ENCODE results near the gene TLE5.
A peak's percentile ranks its signal among the peaks of the same experiment; 100 is the strongest.

Gene TLE5, protein sequence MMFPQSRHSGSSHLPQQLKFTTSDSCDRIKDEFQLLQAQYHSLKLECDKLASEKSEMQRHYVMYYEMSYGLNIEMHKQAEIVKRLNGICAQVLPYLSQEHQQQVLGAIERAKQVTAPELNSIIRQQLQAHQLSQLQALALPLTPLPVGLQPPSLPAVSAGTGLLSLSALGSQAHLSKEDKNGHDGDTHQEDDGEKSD

GRCh38 chr19:3062165-3063105 is at the start of gene TLE5:
TLE5 (minus strand) TSS chr19:3062495; CDS start chr19:3062200, 295 bp downstream.
- peak; percentile 86 for DNase-seq

DNA sequence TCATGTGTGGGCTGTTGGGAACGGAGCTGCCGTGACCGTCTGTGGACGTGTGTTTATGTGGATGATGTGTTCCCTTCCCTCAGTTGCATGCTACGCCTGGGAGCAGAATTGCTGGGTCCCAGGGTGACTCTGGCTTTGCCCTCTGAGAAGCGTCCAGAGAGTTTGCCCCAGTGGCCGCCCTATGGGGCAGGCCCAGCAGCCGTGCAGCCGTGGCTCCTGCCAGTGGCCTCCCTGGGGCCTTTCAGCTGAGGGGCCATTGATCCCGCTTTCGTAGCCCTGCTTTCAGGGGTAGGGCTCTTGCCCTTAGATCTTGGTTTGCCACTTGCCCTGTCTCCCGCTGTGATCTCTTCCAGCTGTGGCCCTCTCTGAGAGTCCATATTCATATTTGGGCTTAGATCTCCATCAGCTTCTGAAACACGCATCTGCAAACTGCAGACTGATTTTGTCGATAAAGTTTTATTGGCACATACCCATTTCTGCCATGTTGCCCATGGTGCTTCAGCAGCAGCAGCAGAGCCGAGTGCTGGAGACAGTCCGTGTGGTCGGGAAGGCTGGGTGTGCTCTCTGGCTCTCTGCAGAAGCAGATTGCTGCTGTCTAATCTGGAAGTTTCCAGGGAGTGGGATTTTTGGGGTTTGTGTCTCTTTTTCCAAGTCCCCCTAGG is 49.4 kb upstream of the TLE5 start:
- DNase-seq = no peak

DNA sequence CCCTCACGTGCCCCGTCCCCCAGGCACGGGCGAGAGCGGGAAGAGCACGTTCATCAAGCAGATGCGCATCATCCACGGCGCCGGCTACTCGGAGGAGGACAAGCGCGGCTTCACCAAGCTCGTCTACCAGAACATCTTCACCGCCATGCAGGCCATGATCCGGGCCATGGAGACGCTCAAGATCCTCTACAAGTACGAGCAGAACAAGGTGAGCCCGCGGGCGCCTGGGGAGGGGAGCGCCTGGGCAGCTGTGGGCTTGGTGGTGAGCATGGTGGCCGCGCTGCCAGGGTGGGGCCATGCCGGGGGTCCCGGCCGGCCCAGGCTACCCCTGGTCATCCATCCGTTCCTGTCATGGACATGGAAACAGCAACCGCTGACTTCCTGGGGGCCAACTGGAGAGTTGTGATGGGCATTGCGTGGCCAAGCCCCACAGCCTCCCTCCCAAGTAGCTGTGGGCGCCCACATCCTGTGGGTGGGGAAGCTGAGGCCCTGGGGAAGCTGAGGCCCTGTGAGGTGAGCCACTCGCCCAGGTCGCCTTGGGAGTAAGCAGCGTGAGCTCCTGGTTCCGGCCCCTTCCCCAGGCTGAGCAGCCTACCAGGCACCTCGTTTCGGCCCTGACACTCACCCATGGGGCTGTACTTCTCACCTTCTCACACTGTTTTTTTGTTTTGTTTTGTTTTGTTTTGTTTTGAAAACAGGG is 48.0 kb upstream of the TLE5 start:
- DNase-seq = no peak

- no peak for DNase-seq
Measured at GRCh38 chr19:3109491-3109890, 47.2 kb upstream of the TLE5 start.

- peak; percentile 77 for DNase-seq
Measured at GRCh38 chr19:3108775-3109174, 46.5 kb upstream of the TLE5 start.

- DNase-seq = no peak
Measured at GRCh38 chr19:3107658-3108057, 45.4 kb upstream of the TLE5 start.

DNA sequence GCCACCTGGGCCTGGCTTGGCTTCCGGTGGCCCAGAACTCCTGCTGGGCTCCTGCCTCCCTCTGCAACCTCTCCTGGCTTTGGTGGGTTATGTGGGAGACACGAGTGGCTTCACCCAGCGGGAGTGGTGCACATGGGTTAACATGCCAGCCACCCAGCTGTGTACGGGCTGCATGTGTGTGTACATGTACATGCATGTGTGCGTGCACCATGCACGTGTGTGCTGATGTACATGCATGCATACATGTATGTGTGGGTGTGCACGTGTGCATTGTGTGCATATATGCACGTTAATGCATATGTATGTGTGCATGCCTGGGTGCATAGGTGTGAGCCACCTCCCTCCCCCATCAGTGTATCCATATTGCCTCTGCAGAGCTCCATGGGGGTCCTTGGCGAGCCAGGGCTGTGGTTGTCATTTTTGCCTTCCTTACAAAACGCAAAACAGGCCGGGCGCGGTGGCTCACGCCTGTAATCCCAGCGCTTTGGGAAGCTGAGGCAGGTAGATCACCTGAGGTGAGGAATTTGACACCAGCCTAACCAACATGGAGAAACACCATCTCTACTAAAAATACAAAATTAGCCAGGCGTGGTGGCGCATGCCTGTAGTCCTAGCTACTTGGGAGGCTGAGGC is 44.3 kb upstream of the TLE5 start:
- no peak for DNase-seq

- no peak for DNase-seq
Measured at GRCh38 chr19:3105641-3106508, 43.6 kb upstream of the TLE5 start.

DNA sequence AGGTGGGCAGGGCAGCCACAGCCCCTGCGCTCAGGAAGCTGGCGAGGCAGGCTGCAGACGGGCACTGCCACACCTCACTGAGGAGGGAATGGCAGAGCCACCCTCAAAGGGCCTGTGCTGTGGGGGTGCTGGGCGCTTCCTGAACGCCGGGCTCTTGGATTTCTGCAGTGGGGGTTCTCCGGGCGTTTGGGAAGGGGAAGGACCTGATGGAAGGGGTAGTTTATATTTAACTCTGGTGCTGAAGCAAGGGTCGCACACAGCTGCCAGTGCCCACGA is 42.4 kb upstream of the TLE5 start:
- DNase-seq = no peak

DNA sequence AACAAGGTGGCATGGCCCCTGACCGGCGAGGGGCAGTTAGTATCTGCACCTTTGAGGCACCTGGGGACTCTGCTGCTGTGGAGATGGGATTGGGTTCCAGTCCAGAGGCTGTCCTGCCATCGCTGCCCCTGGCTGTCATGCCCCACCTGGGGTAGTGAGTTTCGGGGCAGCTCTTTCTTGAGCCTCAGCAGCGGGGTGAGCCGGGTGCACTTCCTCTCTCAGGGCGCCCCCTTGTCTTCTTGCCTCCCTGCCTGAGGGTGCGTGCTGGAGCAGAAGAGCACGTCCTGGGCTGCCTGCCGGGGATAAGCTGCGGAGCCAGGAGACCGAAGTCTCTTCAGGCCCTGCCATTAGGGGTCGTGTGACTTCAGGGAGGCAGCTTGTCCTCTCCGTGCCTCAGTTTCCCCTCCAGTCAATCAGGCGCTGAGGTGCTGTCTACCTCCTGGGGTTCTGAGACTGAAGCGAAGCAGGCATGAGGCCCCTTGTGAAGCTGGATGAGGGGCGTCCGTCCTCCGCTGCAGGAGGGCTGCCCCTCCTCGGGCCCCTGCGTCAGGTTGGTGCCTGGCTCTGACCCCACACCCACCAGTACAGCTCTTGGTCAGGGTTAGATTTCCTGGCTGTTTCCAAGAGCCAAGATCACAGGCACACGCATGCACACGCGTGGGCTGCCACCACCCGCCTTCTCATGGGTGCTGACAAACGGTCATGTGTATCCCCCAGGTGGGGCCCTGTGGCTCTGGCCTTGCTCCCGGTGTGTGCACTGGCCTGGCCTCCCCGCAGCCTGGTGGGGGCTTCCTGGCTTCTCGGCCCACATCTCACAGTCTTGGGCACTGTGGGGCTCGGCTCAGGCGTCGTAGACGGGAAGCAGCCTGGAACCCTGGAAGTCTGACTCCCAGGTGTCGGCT is 40.2 kb upstream of the TLE5 start:
- no peak for DNase-seq

- no peak for DNase-seq
Measured at GRCh38 chr19:3100747-3101730, 38.7 kb upstream of the TLE5 start.

DNA sequence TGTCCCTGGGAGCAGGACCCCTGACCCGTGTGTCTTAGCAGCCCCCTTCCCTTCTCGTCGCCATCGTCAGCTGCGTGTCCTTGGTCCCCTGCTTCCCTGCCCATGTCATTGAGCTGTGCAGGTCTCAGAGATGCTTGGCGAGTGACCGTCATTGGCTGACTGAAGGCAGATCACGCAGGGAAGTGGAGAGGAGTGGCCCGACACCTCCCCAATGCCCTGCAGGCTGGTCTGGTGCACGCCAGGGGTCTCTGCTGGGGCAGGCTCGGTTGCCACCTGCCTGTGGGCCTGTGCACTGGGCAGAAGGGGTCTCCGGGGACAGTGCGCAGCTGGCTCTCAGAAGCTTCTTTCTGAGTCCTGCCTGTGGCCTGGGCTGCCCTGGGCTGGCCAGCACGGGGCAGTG is 38.0 kb upstream of the TLE5 start:
- no peak for DNase-seq

DNA sequence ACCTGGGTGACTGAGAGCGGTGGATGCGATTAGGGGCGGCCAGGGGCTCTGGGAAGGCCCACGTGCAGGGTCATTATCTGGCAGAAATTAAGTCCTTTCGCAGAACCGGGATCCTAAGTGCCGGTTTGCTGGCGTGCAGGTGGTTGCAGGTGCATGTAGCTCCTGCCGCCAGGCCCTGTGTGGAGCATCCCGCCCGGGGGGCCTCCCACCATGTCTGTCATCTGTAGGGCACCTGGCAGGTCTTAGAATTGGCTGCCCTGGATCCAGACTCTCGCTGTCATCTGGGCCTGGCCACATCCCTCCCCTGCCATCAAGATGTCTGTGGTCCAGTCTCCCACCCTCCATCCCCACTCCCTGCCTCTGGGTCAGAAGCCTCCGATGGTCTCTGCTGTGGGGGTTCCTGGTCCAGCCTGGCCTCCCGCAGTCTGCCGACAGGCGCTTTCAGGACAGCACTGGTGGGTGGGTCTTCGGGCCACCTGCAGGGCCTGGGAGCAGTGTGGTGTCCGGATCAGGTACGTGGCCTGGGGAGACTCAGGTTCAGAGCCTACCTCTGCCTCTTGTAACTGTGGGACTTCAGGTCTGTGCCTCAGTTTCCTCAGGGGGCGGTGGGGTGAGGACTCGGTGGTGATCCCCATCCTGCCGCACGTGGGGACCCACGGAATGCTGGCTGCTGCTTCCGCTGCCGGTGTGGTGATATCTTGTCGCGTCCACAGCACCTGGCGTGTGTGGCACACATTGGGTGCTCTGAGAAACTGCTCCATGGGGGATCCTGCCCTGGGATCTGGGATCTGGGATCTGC is 37.3 kb upstream of the TLE5 start:
- DNase-seq = no peak

GRCh38 chr19:3098515-3099346 is 36.4 kb upstream of the TLE5 start:
- peak; percentile 37 for DNase-seq

- DNase-seq = no peak
Measured at GRCh38 chr19:3098141-3098514, 35.8 kb upstream of the TLE5 start.

GRCh38 chr19:3097442-3097871 is 35.2 kb upstream of the TLE5 start:
- no peak for DNase-seq

DNA sequence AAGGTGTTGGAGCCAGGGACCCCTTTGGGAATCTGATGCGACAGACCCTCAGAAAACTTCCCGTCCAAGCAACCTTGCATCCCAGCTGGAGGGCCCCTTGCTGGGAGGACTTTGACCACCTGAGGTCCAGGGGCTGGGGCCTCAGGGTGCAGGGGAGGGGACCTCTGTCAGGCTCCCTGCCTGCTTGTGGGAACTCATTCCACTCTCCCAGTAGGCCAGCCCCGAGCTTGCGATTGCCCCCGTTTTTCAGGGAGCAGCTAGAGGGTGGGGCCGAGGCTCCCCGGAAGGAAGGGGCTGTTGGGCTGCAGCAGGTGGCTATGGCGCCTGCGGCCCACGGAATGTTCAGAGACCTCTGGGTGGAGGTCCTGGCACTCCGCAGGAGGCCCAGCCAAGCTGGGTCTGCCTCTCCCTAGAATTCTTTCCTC is 34.6 kb upstream of the TLE5 start:
- no peak for DNase-seq

Measured in CD4-positive, alpha-beta T cell treated with Interleukin-12 subunit alpha and Interleukin-12 subunit beta, for 1 hour (primary cell).